ENCODE results near the gene AXIN1. TPM values are rescaled to one million over a fixed set of nuclear protein-coding genes. Genes with fewer than 3 reads are reported as not detected.

The AXIN1 gene
- total and polyA plus RNA-seq, 5 donors from 2014 or later = 1.1 to 45.2 (median 1.7) TPM

DNA sequence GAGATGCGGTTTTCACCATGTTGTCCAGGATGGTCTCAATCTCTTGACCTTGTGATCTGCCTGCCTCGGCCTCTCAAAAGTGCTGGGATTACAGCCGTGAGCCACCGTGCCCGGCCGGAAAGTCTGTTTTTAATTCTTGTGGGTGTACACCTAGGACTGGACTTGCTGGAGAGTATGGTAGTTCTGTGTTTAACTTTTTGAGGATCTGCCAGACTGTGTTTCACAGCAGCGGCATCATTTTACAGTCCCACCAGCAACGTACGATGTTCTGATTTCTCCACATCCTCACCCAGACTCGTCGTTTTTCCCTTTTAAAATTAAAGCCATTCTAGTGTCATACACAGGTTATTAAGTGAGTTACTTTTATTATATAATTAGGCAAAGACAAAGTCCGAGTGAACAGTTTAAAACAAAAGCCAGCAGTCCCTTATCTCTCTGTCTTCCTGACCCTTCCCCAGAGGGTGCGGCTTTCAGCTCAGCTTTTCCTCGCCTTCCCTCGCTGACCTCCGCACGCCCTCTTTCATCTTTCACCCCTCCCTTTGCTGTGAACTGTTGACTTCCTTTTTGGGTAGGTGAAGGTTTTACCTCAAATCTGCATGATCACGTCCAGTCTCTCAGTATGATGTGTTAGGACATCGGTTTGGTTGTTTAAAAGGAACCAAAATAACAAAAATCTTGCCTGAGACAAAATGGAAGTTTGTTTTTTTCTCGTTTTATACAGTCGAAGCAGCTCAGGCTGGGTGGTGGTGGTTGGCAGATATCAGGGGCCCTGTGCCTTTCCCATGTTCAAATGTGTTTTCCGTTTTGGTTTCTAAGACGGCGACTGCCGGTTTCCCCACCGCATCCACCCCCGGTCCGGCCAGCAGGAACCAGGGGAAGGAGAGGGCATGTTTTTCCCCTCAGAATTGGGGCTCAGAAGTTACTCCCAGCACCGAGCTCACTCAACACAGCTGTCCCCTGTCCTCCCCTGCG lies 99.9 kb downstream of the AXIN1 start:
- H3K36me3 ChIP-seq (ENCODE audit: control insufficient read depth, insufficient read depth, low read length) = no peaks in the 10 kb centered on the region
- Mint-ChIP-seq H3K4me3 (peak overlapping the region; percentile 40 to 91 (median 82)), H3K27me3 (no peaks in the 10 kb centered on the region), H3K9me3 (no peaks in the 10 kb centered on the region), H3K36me3 (peaks cover 21% of the 10 kb centered on the region), H3K4me1 (peaks cover 0 to 27% (median 16%) of the 10 kb centered on the region in 4 donors), H3K27ac (peak overlapping the region; percentile 91 to 96 (median 95))
- ATAC-seq (ENCODE audit: low read depth in 2 of 2) (peak; percentile 58 to 61), DNase-seq (peak in 2 of 3 donors; percentile 40 to 65)
- no peaks in the 10 kb centered on the region for H3K27me3 ChIP-seq (ENCODE audit: control insufficient read depth, insufficient read depth, low read length)
- H3K27ac ChIP-seq (ENCODE audit: insufficient read depth, low read length, poor library complexity, severe bottlenecking) = peak overlapping the region; percentile 75
- H3K4me1 ChIP-seq (ENCODE audit: control insufficient read depth, insufficient read depth, low read length, poor library complexity, severe bottlenecking) = peaks cover 21% of the 10 kb centered on the region
- no peaks in the 10 kb centered on the region for H3K9me3 ChIP-seq (ENCODE audit: control insufficient read depth in 2 of 2, low read length in 2 of 2)
- peak overlapping the region; percentile 73 for H3K4me3 ChIP-seq (ENCODE audit: low read depth, low read length)

GRCh38 chr16:249431-249830 lies 103.1 kb downstream of the AXIN1 start:
- Mint-ChIP-seq H3K4me3 (no peak overlapping the region), H3K9me3 (no peaks in the 10 kb centered on the region), H3K4me1 (peaks cover 0 to 22% (median 11%) of the 10 kb centered on the region in 4 donors), H3K36me3 (peaks cover 14% of the 10 kb centered on the region), H3K27ac (no peak overlapping the region), H3K27me3 (no peaks in the 10 kb centered on the region)
- H3K9me3 ChIP-seq (ENCODE audit: control insufficient read depth in 2 of 2, low read length in 2 of 2) = no peaks in the 10 kb centered on the region
- no peak overlapping the region for H3K27ac ChIP-seq (ENCODE audit: insufficient read depth, low read length, poor library complexity, severe bottlenecking)
- H3K27me3 ChIP-seq (ENCODE audit: control insufficient read depth, insufficient read depth, low read length) = no peaks in the 10 kb centered on the region
- DNase-seq (no peak), ATAC-seq (ENCODE audit: low read depth in 2 of 2) (no peak)
- peaks cover 3% of the 10 kb centered on the region for H3K36me3 ChIP-seq (ENCODE audit: control insufficient read depth, insufficient read depth, low read length)
- peaks cover 21% of the 10 kb centered on the region for H3K4me1 ChIP-seq (ENCODE audit: control insufficient read depth, insufficient read depth, low read length, poor library complexity, severe bottlenecking)
- no peak overlapping the region for H3K4me3 ChIP-seq (ENCODE audit: low read depth, low read length)

DNA sequence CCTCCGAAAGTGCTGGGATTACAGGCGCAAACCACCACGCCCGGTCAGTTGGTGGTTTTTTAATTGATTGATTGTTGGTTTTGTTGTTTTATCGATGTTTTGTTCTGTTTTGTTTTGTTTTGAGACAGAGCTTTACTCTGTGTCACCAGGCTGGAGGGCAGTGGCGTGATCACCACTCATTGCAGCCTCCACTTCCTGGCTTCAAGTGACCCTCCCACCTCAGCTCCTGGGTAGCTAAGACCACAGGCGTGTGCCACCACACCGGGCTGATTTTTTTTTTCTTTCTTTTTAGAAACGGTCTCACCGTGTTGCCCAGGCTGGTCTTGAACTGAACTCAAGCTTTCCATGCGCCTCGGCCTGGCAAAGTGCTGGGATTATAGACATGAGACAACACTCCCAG lies 105.5 kb downstream of the AXIN1 start:
- no peaks in the 10 kb centered on the region for H3K9me3 ChIP-seq (ENCODE audit: control insufficient read depth in 2 of 2, low read length in 2 of 2)
- ATAC-seq (ENCODE audit: low read depth in 2 of 2) (no peak), DNase-seq (no peak)
- Mint-ChIP-seq H3K36me3 (peaks cover 6% of the 10 kb centered on the region), H3K4me1 (peaks cover 0 to 6% (median 0%) of the 10 kb centered on the region in 4 donors), H3K4me3 (no peak overlapping the region), H3K9me3 (no peaks in the 10 kb centered on the region), H3K27me3 (no peaks in the 10 kb centered on the region), H3K27ac (peak overlapping the region in 1 of 3 donors; percentile 36)
- peaks cover 3% of the 10 kb centered on the region for H3K36me3 ChIP-seq (ENCODE audit: control insufficient read depth, insufficient read depth, low read length)
- H3K27me3 ChIP-seq (ENCODE audit: control insufficient read depth, insufficient read depth, low read length) = no peaks in the 10 kb centered on the region
- no peaks in the 10 kb centered on the region for H3K4me1 ChIP-seq (ENCODE audit: control insufficient read depth, insufficient read depth, low read length, poor library complexity, severe bottlenecking)
- H3K4me3 ChIP-seq (ENCODE audit: low read depth, low read length) = no peak overlapping the region
- no peak overlapping the region for H3K27ac ChIP-seq (ENCODE audit: insufficient read depth, low read length, poor library complexity, severe bottlenecking)

GRCh38 chr16:245105-245504 lies 107.4 kb downstream of the AXIN1 start:
- peaks cover 0 to 7% (median under 1%) of the 10 kb centered on the region in 4 donors for H3K4me1 Mint-ChIP-seq
- peak overlapping the region in 1 of 3 donors; percentile 6 for H3K27ac Mint-ChIP-seq
- no peak overlapping the region for H3K4me3 Mint-ChIP-seq

GRCh38 chr16:243348-243747 lies 109.2 kb downstream of the AXIN1 start:
- Mint-ChIP-seq H3K27ac (no peak overlapping the region), H3K4me1 (peaks cover 0 to 12% (median 6%) of the 10 kb centered on the region in 4 donors), H3K4me3 (no peak overlapping the region), H3K36me3 (no peaks in the 10 kb centered on the region), H3K9me3 (no peaks in the 10 kb centered on the region), H3K27me3 (peaks cover 4% of the 10 kb centered on the region)
- ATAC-seq (ENCODE audit: low read depth in 2 of 2) (no peak), DNase-seq (no peak)
- no peak overlapping the region for H3K27ac ChIP-seq (ENCODE audit: insufficient read depth, low read length, poor library complexity, severe bottlenecking)
- no peaks in the 10 kb centered on the region for H3K9me3 ChIP-seq (ENCODE audit: control insufficient read depth in 2 of 2, low read length in 2 of 2)
- no peaks in the 10 kb centered on the region for H3K4me1 ChIP-seq (ENCODE audit: control insufficient read depth, insufficient read depth, low read length, poor library complexity, severe bottlenecking)
- no peaks in the 10 kb centered on the region for H3K27me3 ChIP-seq (ENCODE audit: control insufficient read depth, insufficient read depth, low read length)
- H3K36me3 ChIP-seq (ENCODE audit: control insufficient read depth, insufficient read depth, low read length) = peaks cover 3% of the 10 kb centered on the region
- H3K4me3 ChIP-seq (ENCODE audit: low read depth, low read length) = no peak overlapping the region

More at GRCh38 chr16:245105-245504, 107.4 kb downstream of the AXIN1 start:
- peaks cover 4% of the 10 kb centered on the region for H3K27me3 Mint-ChIP-seq
- ATAC-seq (ENCODE audit: low read depth in 2 of 2) (no peak), DNase-seq (no peak)
- Histone ChIP-seq H3K9me3 (ENCODE audit: control insufficient read depth in 2 of 2, low read length in 2 of 2) (no peaks in the 10 kb centered on the region), H3K4me3 (ENCODE audit: low read depth, low read length) (no peak overlapping the region), H3K36me3 (ENCODE audit: control insufficient read depth, insufficient read depth, low read length) (peaks cover 3% of the 10 kb centered on the region), H3K4me1 (ENCODE audit: control insufficient read depth, insufficient read depth, low read length, poor library complexity, severe bottlenecking) (no peaks in the 10 kb centered on the region), H3K27ac (ENCODE audit: insufficient read depth, low read length, poor library complexity, severe bottlenecking) (no peak overlapping the region), H3K27me3 (ENCODE audit: control insufficient read depth, insufficient read depth, low read length) (no peaks in the 10 kb centered on the region)
- no peaks in the 10 kb centered on the region for H3K9me3 Mint-ChIP-seq
- H3K36me3 Mint-ChIP-seq = no peaks in the 10 kb centered on the region

GRCh38 chr16:242281-242680 lies 110.2 kb downstream of the AXIN1 start:
- Histone ChIP-seq H3K9me3 (ENCODE audit: control insufficient read depth in 2 of 2, low read length in 2 of 2) (no peaks in the 10 kb centered on the region), H3K27ac (ENCODE audit: insufficient read depth, low read length, poor library complexity, severe bottlenecking) (no peak overlapping the region), H3K4me1 (ENCODE audit: control insufficient read depth, insufficient read depth, low read length, poor library complexity, severe bottlenecking) (no peaks in the 10 kb centered on the region), H3K4me3 (ENCODE audit: low read depth, low read length) (no peak overlapping the region), H3K27me3 (ENCODE audit: control insufficient read depth, insufficient read depth, low read length) (no peaks in the 10 kb centered on the region), H3K36me3 (ENCODE audit: control insufficient read depth, insufficient read depth, low read length) (peaks cover 3% of the 10 kb centered on the region)
- Mint-ChIP-seq H3K4me3 (peak overlapping the region in 1 of 4 donors; percentile 21), H3K4me1 (peaks cover 0 to 15% (median 6%) of the 10 kb centered on the region in 4 donors), H3K36me3 (no peaks in the 10 kb centered on the region), H3K27me3 (peaks cover 4% of the 10 kb centered on the region), H3K9me3 (no peaks in the 10 kb centered on the region), H3K27ac (no peak overlapping the region)
- DNase-seq (no peak), ATAC-seq (ENCODE audit: low read depth in 2 of 2) (no peak)

GRCh38 chr16:240559-240958 lies 112.0 kb downstream of the AXIN1 start:
- H3K27me3 Mint-ChIP-seq = peaks cover 4% of the 10 kb centered on the region
- no peak overlapping the region for H3K4me3 ChIP-seq (ENCODE audit: low read depth, low read length)
- DNase-seq (no peak), ATAC-seq (ENCODE audit: low read depth in 2 of 2) (no peak)
- no peaks in the 10 kb centered on the region for H3K9me3 ChIP-seq (ENCODE audit: control insufficient read depth in 2 of 2, low read length in 2 of 2)
- H3K27me3 ChIP-seq (ENCODE audit: control insufficient read depth, insufficient read depth, low read length) = no peaks in the 10 kb centered on the region
- H3K36me3 Mint-ChIP-seq = no peaks in the 10 kb centered on the region
- no peak overlapping the region for H3K27ac Mint-ChIP-seq
- peaks cover 3% of the 10 kb centered on the region for H3K36me3 ChIP-seq (ENCODE audit: control insufficient read depth, insufficient read depth, low read length)
- no peak overlapping the region for H3K4me3 Mint-ChIP-seq
- no peak overlapping the region for H3K27ac ChIP-seq (ENCODE audit: insufficient read depth, low read length, poor library complexity, severe bottlenecking)
- peaks cover 0 to 20% (median 7%) of the 10 kb centered on the region in 4 donors for H3K4me1 Mint-ChIP-seq
- H3K4me1 ChIP-seq (ENCODE audit: control insufficient read depth, insufficient read depth, low read length, poor library complexity, severe bottlenecking) = peaks cover 3% of the 10 kb centered on the region
- H3K9me3 Mint-ChIP-seq = no peaks in the 10 kb centered on the region
